ENCODE data around the gene GLYR1.

DNA sequence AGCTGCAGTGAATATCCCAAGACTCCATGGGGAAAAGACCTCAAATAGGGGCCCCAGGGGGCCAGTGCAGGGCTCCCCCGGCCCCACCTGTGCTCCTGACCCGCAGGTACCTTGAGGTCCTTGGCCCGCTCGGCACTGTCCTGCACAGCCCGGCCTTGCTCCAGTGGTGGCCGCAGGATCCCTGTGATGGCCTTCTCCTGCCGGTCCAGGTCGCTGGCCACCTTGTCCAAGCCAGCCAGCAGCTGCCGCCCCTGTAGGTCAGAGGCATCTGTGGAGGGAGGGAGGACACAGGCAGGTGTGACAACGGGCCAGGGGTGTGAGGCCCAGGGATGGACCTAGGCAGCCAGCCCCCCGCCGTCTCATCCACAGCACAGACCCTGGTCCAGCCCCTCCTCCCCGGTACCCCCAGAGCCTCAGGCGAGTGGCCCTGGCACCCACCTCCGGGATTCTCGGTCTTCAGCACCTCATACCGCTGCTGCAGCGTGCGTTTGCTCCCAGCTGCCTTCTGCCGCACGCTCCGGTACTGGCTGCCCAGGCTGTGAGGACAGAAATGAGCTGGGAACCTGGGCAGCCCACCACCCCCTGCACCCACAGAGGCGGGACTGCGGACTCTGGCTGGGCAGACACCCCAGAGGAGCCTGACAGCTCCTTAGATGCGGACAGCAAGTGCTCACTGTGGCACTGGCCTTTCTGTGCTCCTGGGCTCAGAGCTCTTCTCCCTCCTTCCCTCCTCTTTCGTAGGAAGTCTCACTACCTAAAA is 46.2 kb upstream of the GLYR1 start:
- TF ChIP-seq EZH2 (IDR thresholded peaks at IDR 0.05; ENCODE audit: low read length, unreplicated experiment): no peak
- TF ChIP-seq, protein P1, sequence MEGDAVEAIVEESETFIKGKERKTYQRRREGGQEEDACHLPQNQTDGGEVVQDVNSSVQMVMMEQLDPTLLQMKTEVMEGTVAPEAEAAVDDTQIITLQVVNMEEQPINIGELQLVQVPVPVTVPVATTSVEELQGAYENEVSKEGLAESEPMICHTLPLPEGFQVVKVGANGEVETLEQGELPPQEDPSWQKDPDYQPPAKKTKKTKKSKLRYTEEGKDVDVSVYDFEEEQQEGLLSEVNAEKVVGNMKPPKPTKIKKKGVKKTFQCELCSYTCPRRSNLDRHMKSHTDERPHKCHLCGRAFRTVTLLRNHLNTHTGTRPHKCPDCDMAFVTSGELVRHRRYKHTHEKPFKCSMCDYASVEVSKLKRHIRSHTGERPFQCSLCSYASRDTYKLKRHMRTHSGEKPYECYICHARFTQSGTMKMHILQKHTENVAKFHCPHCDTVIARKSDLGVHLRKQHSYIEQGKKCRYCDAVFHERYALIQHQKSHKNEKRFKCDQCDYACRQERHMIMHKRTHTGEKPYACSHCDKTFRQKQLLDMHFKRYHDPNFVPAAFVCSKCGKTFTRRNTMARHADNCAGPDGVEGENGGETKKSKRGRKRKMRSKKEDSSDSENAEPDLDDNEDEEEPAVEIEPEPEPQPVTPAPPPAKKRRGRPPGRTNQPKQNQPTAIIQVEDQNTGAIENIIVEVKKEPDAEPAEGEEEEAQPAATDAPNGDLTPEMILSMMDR (conservative IDR thresholded peaks at IDR 0.05; ENCODE audit: low read depth, low read length): no peak

Measured in PC-3 (cell line).